ENCODE results near the gene MAP6D1. TPM values are rescaled to one million over a fixed set of nuclear protein-coding genes. Genes with fewer than 3 reads are reported as not detected.

MAP6D1 gene
- total and polyA plus RNA-seq, 2 experiments from 2014 or later: 7.8 to 10.3 TPM

DNA sequence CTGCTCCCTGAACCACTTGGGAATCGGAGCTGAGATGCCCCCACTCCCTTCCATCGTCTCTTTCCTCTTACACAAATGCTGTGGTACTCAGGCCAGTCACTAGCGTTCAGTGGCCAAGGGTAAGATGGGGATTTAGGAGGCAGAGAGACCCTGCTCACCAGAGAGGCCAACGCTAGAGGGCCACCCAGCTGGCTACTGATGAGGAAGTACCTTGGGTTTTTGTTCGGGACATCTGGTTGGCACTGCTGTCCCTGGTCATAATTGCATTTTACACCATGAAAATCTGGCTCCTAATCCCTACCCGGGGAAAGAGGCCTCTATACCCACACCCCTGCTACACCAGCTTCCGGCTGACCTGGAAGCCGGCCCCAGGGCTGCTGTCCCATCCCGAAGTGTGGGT lies 7.7 kb downstream of the MAP6D1 start:
- Histone ChIP-seq H3K27me3 (no peaks in the 10 kb centered on the region), H3K27ac (no peak overlapping the region), H3K4me3 (no peak overlapping the region), H3K9me3 (ENCODE audit: low read depth) (no peaks in the 10 kb centered on the region), H3K4me1 (ENCODE audit: low read depth) (no peaks in the 10 kb centered on the region), H3K36me3 (peaks cover 4% of the 10 kb centered on the region)
- DNase-seq (ENCODE audit: low read depth in 1 of 2, low spot score in 1 of 2): no peak
- TF ChIP-seq, protein P1, sequence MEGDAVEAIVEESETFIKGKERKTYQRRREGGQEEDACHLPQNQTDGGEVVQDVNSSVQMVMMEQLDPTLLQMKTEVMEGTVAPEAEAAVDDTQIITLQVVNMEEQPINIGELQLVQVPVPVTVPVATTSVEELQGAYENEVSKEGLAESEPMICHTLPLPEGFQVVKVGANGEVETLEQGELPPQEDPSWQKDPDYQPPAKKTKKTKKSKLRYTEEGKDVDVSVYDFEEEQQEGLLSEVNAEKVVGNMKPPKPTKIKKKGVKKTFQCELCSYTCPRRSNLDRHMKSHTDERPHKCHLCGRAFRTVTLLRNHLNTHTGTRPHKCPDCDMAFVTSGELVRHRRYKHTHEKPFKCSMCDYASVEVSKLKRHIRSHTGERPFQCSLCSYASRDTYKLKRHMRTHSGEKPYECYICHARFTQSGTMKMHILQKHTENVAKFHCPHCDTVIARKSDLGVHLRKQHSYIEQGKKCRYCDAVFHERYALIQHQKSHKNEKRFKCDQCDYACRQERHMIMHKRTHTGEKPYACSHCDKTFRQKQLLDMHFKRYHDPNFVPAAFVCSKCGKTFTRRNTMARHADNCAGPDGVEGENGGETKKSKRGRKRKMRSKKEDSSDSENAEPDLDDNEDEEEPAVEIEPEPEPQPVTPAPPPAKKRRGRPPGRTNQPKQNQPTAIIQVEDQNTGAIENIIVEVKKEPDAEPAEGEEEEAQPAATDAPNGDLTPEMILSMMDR (IDR thresholded peaks at IDR 0.05; ENCODE audit: low read depth, low read length): no peak

DNA sequence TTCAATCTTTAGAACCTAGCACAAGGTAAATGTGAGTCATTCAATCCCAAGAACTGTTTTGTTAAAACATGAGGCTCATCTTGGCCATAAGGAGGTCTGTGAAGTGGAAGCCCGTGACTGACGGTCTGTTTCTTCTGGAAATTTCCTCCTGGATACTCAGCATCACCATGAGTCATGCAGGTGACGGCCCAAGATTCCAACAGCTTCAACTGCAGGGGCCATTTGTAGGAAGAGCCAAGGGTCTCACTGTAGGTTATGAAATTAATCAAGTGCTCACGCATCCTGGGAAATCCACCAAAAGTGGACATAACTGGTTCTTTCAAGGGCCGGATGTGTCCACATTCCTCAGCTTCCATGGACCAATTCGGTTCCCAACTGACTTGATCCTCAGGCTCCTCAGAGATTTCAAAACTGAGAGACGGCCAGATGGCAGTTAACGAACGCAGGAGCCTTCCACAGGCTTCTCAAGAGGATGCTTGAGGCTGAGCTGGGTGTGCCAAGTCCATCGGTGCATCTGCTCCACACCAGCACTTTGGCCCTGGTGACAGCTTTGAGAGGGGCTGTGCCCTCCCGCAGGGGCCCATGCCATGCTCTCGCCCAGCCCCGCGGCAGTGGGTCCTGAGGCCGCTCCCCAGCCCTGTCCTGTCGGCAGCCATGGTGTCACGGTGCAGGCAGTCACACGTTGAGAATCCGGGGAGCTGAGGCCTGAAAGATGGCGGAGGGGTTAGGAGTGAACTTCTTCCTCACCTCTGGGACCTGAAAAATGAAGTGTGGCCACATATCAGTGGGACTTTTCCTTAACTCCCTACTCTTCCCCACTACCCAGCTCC lies 8.5 kb downstream of the MAP6D1 start:
- no peaks in the 10 kb centered on the region for H3K27me3 ChIP-seq
- DNase-seq (ENCODE audit: low read depth in 1 of 2, low spot score in 1 of 2): peak in 1 of 2 donors; percentile 8
- TF ChIP-seq, protein P1 (IDR thresholded peaks at IDR 0.05; ENCODE audit: low read depth, low read length): no peak
- H3K4me3 ChIP-seq: no peak overlapping the region
- no peaks in the 10 kb centered on the region for H3K9me3 ChIP-seq (ENCODE audit: low read depth)
- H3K36me3 ChIP-seq: peaks cover 6% of the 10 kb centered on the region
- no peaks in the 10 kb centered on the region for H3K4me1 ChIP-seq (ENCODE audit: low read depth)
- no peak overlapping the region for H3K27ac ChIP-seq

DNA sequence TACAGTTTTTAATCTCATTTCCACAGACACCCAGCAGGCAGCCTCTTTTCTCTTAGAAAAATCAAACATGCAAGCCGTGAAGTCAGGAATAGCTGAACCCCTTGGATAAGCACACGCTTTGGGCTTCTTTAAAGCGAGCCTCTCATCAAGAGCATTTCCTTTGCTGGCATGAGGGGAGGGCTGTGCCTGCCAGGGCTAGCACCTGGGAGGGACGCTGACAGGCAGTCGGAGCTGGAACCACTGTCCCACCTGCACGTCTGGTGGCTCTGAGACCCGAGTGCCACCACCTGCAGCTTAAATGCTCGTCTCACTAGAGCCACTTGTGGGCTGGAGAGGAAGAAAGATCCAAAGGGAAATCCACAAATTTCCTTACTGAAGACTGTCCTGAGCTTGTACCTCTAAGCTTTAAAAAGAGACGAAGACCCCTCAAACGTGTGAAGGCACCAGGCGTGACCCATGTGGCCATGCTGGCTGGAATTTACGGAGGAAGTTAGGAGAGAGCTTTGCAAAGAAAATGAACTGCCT lies 9.4 kb downstream of the MAP6D1 start:
- H3K36me3 ChIP-seq: peaks cover 12% of the 10 kb centered on the region
- no peak overlapping the region for H3K4me3 ChIP-seq
- H3K4me1 ChIP-seq (ENCODE audit: low read depth): no peaks in the 10 kb centered on the region
- TF ChIP-seq, protein P1 (IDR thresholded peaks at IDR 0.05; ENCODE audit: low read depth, low read length): no peak
- H3K27ac ChIP-seq: no peak overlapping the region
- H3K9me3 ChIP-seq (ENCODE audit: low read depth): no peaks in the 10 kb centered on the region
- H3K27me3 ChIP-seq: no peaks in the 10 kb centered on the region
- no peak for DNase-seq (ENCODE audit: low read depth in 1 of 2, low spot score in 1 of 2)

DNA sequence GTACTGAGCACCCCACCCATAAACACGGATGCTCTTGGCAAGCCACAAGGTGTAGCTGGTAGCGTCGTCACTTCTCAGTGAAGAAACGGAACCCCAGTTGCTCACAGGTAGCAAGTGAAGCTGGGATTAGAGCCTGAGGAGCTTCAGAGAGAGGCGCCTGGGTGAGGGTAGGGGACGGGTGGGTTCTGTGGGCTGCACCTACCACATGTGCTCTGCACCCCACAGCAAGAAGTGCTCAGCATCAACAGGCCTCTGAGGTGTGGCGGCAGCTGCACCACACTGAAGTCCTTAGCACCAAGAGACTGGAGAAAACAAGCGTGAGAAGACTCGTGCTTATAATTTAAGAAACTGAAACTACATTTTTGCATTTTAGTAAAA lies 9.8 kb downstream of the MAP6D1 start:
- TF ChIP-seq, protein P1 (IDR thresholded peaks at IDR 0.05; ENCODE audit: low read depth, low read length): no peak
- Histone ChIP-seq H3K27ac (no peak overlapping the region), H3K9me3 (ENCODE audit: low read depth) (no peaks in the 10 kb centered on the region), H3K27me3 (no peaks in the 10 kb centered on the region), H3K4me3 (no peak overlapping the region), H3K4me1 (ENCODE audit: low read depth) (no peaks in the 10 kb centered on the region), H3K36me3 (peaks cover 16% of the 10 kb centered on the region)
- DNase-seq (ENCODE audit: low read depth in 1 of 2, low spot score in 1 of 2): no peak

DNA sequence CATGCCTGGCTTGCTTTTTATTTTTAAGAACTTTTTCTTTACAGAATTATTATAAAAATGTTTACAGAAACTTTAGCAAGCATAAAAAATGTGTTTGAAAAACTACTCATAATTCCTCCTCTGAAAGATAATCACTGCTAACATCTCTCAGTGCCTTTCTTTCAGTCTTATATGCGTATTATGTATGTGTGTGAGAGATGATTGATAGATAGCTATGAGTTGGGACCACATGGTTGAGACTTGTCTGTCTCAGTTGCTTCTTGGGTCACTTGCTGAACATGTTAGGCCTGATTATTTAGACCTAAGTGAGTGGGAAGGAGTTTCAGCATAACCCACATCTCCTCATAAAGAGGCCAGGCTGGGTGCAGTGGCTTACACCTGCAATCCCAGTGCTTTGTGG lies 11.1 kb downstream of the MAP6D1 start:
- Histone ChIP-seq H3K4me3 (no peak overlapping the region), H3K9me3 (ENCODE audit: low read depth) (no peaks in the 10 kb centered on the region), H3K27ac (no peak overlapping the region), H3K36me3 (peaks cover 21% of the 10 kb centered on the region), H3K27me3 (no peaks in the 10 kb centered on the region), H3K4me1 (ENCODE audit: low read depth) (no peaks in the 10 kb centered on the region)
- DNase-seq (ENCODE audit: low read depth in 1 of 2, low spot score in 1 of 2): no peak
- TF ChIP-seq, protein P1 (IDR thresholded peaks at IDR 0.05; ENCODE audit: low read depth, low read length): no peak

Measured in cardiac muscle cell (in vitro differentiated cells and primary cell).